Endothelial cell of umbilical vein (primary cell): ENCODE data around the gene LSM6. TPM values are rescaled to one million over a fixed set of nuclear protein-coding genes. Genes with fewer than 3 reads are reported as not detected.

ENCODE experiments used
- BruUV-seq: library from RNA; stranded (reverse); fragments of 400-500 nt; replicated peaks from 2 replicates; lab custom pipeline; 2021; lab: Mats Ljungman, UMichigan
- CTCF ChIA-PET: fragments of 300-600, 350-600 bp; sonication (Branson Sonifier 250); formaldehyde crosslinking; loops from one replicate; lab custom pipeline; 2021; ENCODE audit warnings: antibody characterized with exemption, inconsistent platforms; lab: Charles Lee
- POLR2A ChIA-PET: fragments of 300-600, 350-600 bp; sonication (Branson Sonifier 250); formaldehyde crosslinking; loops from one replicate; lab custom pipeline; 2021; ENCODE audit warnings: antibody characterized with exemption, inconsistent platforms; lab: Charles Lee
- DNase-seq: peaks from one replicate; pipeline ENCODE4 v3.0.0-alpha.2; 2011; ENCODE audit warnings: low read depth, low spot score
- FAIRE-seq: peaks from 2 replicates; lab custom pipeline; 2011; peaks lifted over from hg19 to GRCh38; lab: Jason Lieb, UNC
- H2AFZ ChIP-seq: 2 replicates; pipeline ENCODE4 v1.6.0; 2012; ENCODE audit warnings: low read depth, low read length, control low read depth, inconsistent platforms
- H3K27ac ChIP-seq: 2 replicates; pipeline ENCODE4 v1.5.1; 2011; ENCODE audit warnings: low read depth, mild to moderate bottlenecking, control low read depth, low read length, moderate library complexity; ENCODE audit not compliant: insufficient read depth
- H3K27me3 ChIP-seq, 2 experiments: 2 replicates each; pipeline versions ENCODE4 v1.6.0 to v1.6.1; 2011; ENCODE audit warnings: low read length in 2 of 2, mixed read lengths in 1 of 2; ENCODE audit not compliant: control insufficient read depth in 2 of 2, insufficient read depth in 2 of 2
- H3K36me3 ChIP-seq, 2 experiments: 2 replicates in 1 of 2; 3 replicates in 1 of 2; pipeline ENCODE4 v1.5.1; 2011; ENCODE audit warnings: low read length in 2 of 2, mild to moderate bottlenecking in 1 of 2, moderate library complexity in 1 of 2; ENCODE audit not compliant: control insufficient read depth in 2 of 2, insufficient read depth in 2 of 2; ENCODE audit errors: extremely low read depth in 1 of 2
- H3K4me1 ChIP-seq: 3 replicates; pipeline ENCODE4 v1.5.1; 2011; ENCODE audit warnings: mild to moderate bottlenecking, low read length; ENCODE audit not compliant: control insufficient read depth, insufficient read depth; ENCODE audit errors: extremely low read depth
- H3K4me2 ChIP-seq: 2 replicates; pipeline ENCODE4 v1.6.1; 2011; ENCODE audit warnings: low read length, control low read depth, mixed read lengths; ENCODE audit not compliant: insufficient read depth
- H3K4me3 ChIP-seq, 3 experiments: fragments of 200-600 bp in 1 of 3; sonication (generic), shearing (Covaris generic) in 1 of 3; replicated peaks in 1 of 3; 2 replicates each; pipeline ENCODE4 v1.5.1; 2011 to 2016; ENCODE audit warnings: control low read depth in 3 of 3, low read length in 3 of 3, mild to moderate bottlenecking in 2 of 3, inconsistent platforms in 1 of 3, low read depth in 1 of 3, moderate library complexity in 1 of 3; ENCODE audit not compliant: insufficient read depth in 1 of 3
- H3K79me2 ChIP-seq: 2 replicates; pipeline ENCODE4 v1.6.0; 2012; ENCODE audit warnings: low read length, inconsistent platforms; ENCODE audit not compliant: control insufficient read depth, insufficient read depth
- H3K9ac ChIP-seq: replicated peaks from 2 replicates; pipeline ENCODE3; 2011; ENCODE audit warnings: low read length, control low read depth; ENCODE audit not compliant: insufficient read depth; ENCODE audit errors: extremely low read depth
- H3K9me1 ChIP-seq: replicated peaks from 3 replicates; pipeline ENCODE4 v1.6.0; 2011; ENCODE audit warnings: mild to moderate bottlenecking, low read length; ENCODE audit not compliant: control insufficient read depth, insufficient read depth; ENCODE audit errors: extremely low read depth
- H3K9me3 ChIP-seq: replicated peaks from 2 replicates; pipeline ENCODE4 v1.5.1; 2012; ENCODE audit warnings: low read length, inconsistent platforms; ENCODE audit not compliant: control insufficient read depth, insufficient read depth
- H4K20me1 ChIP-seq: replicated peaks from 2 replicates; pipeline ENCODE3; 2011; ENCODE audit warnings: mild to moderate bottlenecking, low read length; ENCODE audit not compliant: control insufficient read depth, insufficient read depth; ENCODE audit errors: extremely low read depth
- EZH2 ChIP-seq: IDR thresholded peaks from 2 replicates; pipeline ENCODE4 v1.6.1; 2012; ENCODE audit warnings: borderline replicate concordance, low read depth, mild to moderate bottlenecking, moderate library complexity, low read length, inconsistent platforms; ENCODE audit not compliant: severe bottlenecking
- FOS ChIP-seq: IDR thresholded peaks from 2 replicates; pipeline ENCODE4 v1.6.1; 2011; ENCODE audit warnings: mild to moderate bottlenecking, low read length, moderate library complexity, borderline replicate concordance; ENCODE audit not compliant: insufficient read depth
- GATA2 ChIP-seq: IDR thresholded peaks from 2 replicates; pipeline ENCODE4 v1.7.0; 2011; ENCODE audit warnings: low read depth, mild to moderate bottlenecking, moderate library complexity, mixed read lengths, low read length; ENCODE audit not compliant: insufficient read length, insufficient read depth
- MAX ChIP-seq: IDR thresholded peaks from 2 replicates; pipeline ENCODE4 v1.6.1; 2011; ENCODE audit not compliant: insufficient read depth, insufficient read length
- POLR2A ChIP-seq: IDR thresholded peaks from 2 replicates; pipeline ENCODE4 v1.6.1; 2012; ENCODE audit warnings: low read depth, mild to moderate bottlenecking, control low read depth, low read length
- POLR2AphosphoS5 ChIP-seq: IDR thresholded peaks from 2 replicates; pipeline ENCODE4 v1.6.1; 2012; ENCODE audit warnings: low read depth, mild to moderate bottlenecking, control low read depth, low read length, moderate library complexity; ENCODE audit not compliant: insufficient read depth
- dilution Hi-C: fragments of 300-500 bp; cut with MboI; formaldehyde crosslinking; loops from one replicate; pipeline ENCODE4 v1.15.0; 2019; ENCODE audit warnings: low sequenced_read_pairs; ENCODE audit not compliant: extremely low pct_ligation_motif_present
- intact Hi-C: fragments of 100-400 bp; cut with micrococcal nuclease; formaldehyde crosslinking; loops from one replicate; pipeline ENCODE4 v1.10.0; 2022
- polyA plus RNA-seq, 4 experiments: library from polyadenylated mRNA; depleted of rRNA in 3 of 4; stranded (reverse) in 3 of 4; unstranded in 1 of 4; fragments of >200 nt; gene quantifications; 2 replicates each; pipeline versions ENCODE4 v1.2.1 to v1.2.3, GENCODE V29; 2011 to 2012; ENCODE audit warnings: missing spikeins in 1 of 4
- total RNA-seq: library from RNA; stranded (reverse); gene quantifications from 2 replicates; pipeline ENCODE4 v1.2.3, GENCODE V29; 2021

LSM6 gene
- total and polyA plus RNA-seq, 2 donors (not counting 3 experiments of a cell fraction or from before 2014, with no cell fraction given), result 20.3 to 43.1 TPM

DNA sequence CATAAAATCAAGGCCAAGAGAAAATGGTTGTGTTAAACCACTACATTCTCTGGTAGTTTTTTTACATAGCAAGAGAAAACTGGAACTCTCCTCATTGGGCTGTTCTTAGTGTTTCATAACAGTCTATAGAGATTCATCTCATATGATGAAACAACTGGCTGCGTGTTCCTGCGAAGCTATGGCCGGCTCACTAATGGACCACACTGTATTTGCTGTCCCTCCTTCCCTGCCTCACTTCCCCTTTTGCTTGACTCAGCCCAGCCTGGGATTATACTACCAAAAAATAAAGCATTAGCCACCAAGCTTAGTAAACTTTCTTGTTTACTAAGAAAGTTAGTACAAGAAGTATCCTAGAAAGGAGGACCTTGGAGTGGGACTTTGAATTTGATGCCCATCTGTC, 31.6 kb upstream of the LSM6 start:
- dilution Hi-C loops, result no loop called here
- FAIRE-seq, result no peak
- CTCF ChIA-PET, result no interaction called here

DNA sequence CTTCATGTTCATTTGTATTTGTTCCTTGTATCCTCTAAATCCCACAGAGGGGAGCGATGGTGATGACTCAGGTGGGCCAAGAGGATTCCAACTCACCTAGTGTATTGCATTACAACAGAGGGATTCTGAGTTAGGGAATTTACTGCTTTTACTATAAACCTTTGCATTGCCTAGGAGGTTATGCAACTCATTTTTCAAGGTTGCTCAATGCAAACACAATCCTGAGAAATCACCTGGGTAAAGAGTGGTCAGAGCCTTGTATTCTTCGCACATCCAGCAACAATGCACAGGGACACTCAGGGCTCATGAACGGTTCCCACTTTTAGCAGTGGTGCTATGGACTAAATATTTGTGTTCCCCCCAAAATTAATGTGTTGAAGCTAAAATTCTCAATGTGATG, 28.6 kb upstream of the LSM6 start:
- BruUV-seq, result no TSS peak
- Histone ChIP-seq H3K79me2 (no peaks in the 10 kb centered on the region), H3K27ac (no peak overlapping the region), H3K36me3 (no peaks in the 10 kb centered on the region), H3K4me2 (no peak overlapping the region), H3K9me1 (no peaks in the 10 kb centered on the region), H2AFZ (no peak overlapping the region), H3K4me3 (no peak overlapping the region), H3K27me3 (no peaks in the 10 kb centered on the region), H4K20me1 (no peaks in the 10 kb centered on the region), H3K9me3 (no peaks in the 10 kb centered on the region), H3K4me1 (no peaks in the 10 kb centered on the region), H3K9ac (no peak overlapping the region)
- ChIA-PET CTCF (interaction anchor here (1.4 kb wide), 1 partner anchor 52 kb away, joined by 3 read pairs; no protein-coding TSS in a partner anchor), POLR2A (no interaction called here)
- no peak for TF ChIP-seq GATA2
- no peak for TF ChIP-seq POLR2AphosphoS5
- TF ChIP-seq POLR2A, result no peak
- TF ChIP-seq EZH2, result no peak
- no peak for TF ChIP-seq FOS
- dilution Hi-C loops, result no loop called here
- FAIRE-seq (no peak), DNase-seq (no peak)
- intact Hi-C loops, result no loop called here

More for the DNA sequence above, 31.6 kb upstream of the LSM6 start:
- H3K9ac ChIP-seq, result no peak overlapping the region
- peaks cover 0 to 9% of the 10 kb centered on the region in 2 experiments for H3K27me3 ChIP-seq
- no peak for DNase-seq
- no peaks in the 10 kb centered on the region for H3K9me3 ChIP-seq
- no peaks in the 10 kb centered on the region for H4K20me1 ChIP-seq
- no peaks in the 10 kb centered on the region for H3K9me1 ChIP-seq
- H3K4me1 ChIP-seq, result no peaks in the 10 kb centered on the region
- POLR2A ChIA-PET, result no interaction called here
- H3K4me2 ChIP-seq, result no peak overlapping the region
- no peak overlapping the region for H3K27ac ChIP-seq
- no peaks in the 10 kb centered on the region for H3K36me3 ChIP-seq
- no TSS peak for BruUV-seq
- H2AFZ ChIP-seq, result no peak overlapping the region
- intact Hi-C loops, result no loop called here
- no peaks in the 10 kb centered on the region for H3K79me2 ChIP-seq
- no peak overlapping the region for H3K4me3 ChIP-seq
- TF ChIP-seq MAX, result no peak
